Endothelial cell of umbilical vein (primary cell): ENCODE data around the gene SAP130. TPM values are rescaled to one million over a fixed set of nuclear protein-coding genes. Genes with fewer than 3 reads are reported as not detected.

Source experiments
- BruUV-seq: library from RNA; stranded (reverse); fragments of 400-500 nt; replicated peaks from 2 replicates; lab custom pipeline; 2021; lab: Mats Ljungman, UMichigan
- CTCF ChIA-PET: fragments of 300-600, 350-600 bp; sonication (Branson Sonifier 250); formaldehyde crosslinking; loops from one replicate; lab custom pipeline; 2021; ENCODE audit warnings: antibody characterized with exemption, inconsistent platforms; lab: Charles Lee
- POLR2A ChIA-PET: fragments of 300-600, 350-600 bp; sonication (Branson Sonifier 250); formaldehyde crosslinking; loops from one replicate; lab custom pipeline; 2021; ENCODE audit warnings: antibody characterized with exemption, inconsistent platforms; lab: Charles Lee
- DNase-seq: peaks from one replicate; pipeline ENCODE4 v3.0.0-alpha.2; 2011; ENCODE audit warnings: low read depth, low spot score
- FAIRE-seq: peaks from 2 replicates; lab custom pipeline; 2011; peaks lifted over from hg19 to GRCh38; lab: Jason Lieb, UNC
- H2AFZ ChIP-seq: 2 replicates; pipeline ENCODE4 v1.6.0; 2012; ENCODE audit warnings: low read depth, low read length, control low read depth, inconsistent platforms
- H3K27ac ChIP-seq: 2 replicates; pipeline ENCODE4 v1.5.1; 2011; ENCODE audit warnings: low read depth, mild to moderate bottlenecking, control low read depth, low read length, moderate library complexity; ENCODE audit not compliant: insufficient read depth
- H3K27me3 ChIP-seq, 2 experiments: 2 replicates each; pipeline versions ENCODE4 v1.6.0 to v1.6.1; 2011; ENCODE audit warnings: low read length in 2 of 2, mixed read lengths in 1 of 2; ENCODE audit not compliant: control insufficient read depth in 2 of 2, insufficient read depth in 2 of 2
- H3K36me3 ChIP-seq, 2 experiments: 2 replicates in 1 of 2; 3 replicates in 1 of 2; pipeline ENCODE4 v1.5.1; 2011; ENCODE audit warnings: low read length in 2 of 2, mild to moderate bottlenecking in 1 of 2, moderate library complexity in 1 of 2; ENCODE audit not compliant: control insufficient read depth in 2 of 2, insufficient read depth in 2 of 2; ENCODE audit errors: extremely low read depth in 1 of 2
- H3K4me1 ChIP-seq: 3 replicates; pipeline ENCODE4 v1.5.1; 2011; ENCODE audit warnings: mild to moderate bottlenecking, low read length; ENCODE audit not compliant: control insufficient read depth, insufficient read depth; ENCODE audit errors: extremely low read depth
- H3K4me2 ChIP-seq: 2 replicates; pipeline ENCODE4 v1.6.1; 2011; ENCODE audit warnings: low read length, control low read depth, mixed read lengths; ENCODE audit not compliant: insufficient read depth
- H3K4me3 ChIP-seq, 3 experiments: fragments of 200-600 bp in 1 of 3; sonication (generic), shearing (Covaris generic) in 1 of 3; replicated peaks in 1 of 3; 2 replicates each; pipeline ENCODE4 v1.5.1; 2011 to 2016; ENCODE audit warnings: control low read depth in 3 of 3, low read length in 3 of 3, mild to moderate bottlenecking in 2 of 3, inconsistent platforms in 1 of 3, low read depth in 1 of 3, moderate library complexity in 1 of 3; ENCODE audit not compliant: insufficient read depth in 1 of 3
- H3K79me2 ChIP-seq: 2 replicates; pipeline ENCODE4 v1.6.0; 2012; ENCODE audit warnings: low read length, inconsistent platforms; ENCODE audit not compliant: control insufficient read depth, insufficient read depth
- H3K9ac ChIP-seq: replicated peaks from 2 replicates; pipeline ENCODE3; 2011; ENCODE audit warnings: low read length, control low read depth; ENCODE audit not compliant: insufficient read depth; ENCODE audit errors: extremely low read depth
- H3K9me1 ChIP-seq: replicated peaks from 3 replicates; pipeline ENCODE4 v1.6.0; 2011; ENCODE audit warnings: mild to moderate bottlenecking, low read length; ENCODE audit not compliant: control insufficient read depth, insufficient read depth; ENCODE audit errors: extremely low read depth
- H3K9me3 ChIP-seq: replicated peaks from 2 replicates; pipeline ENCODE4 v1.5.1; 2012; ENCODE audit warnings: low read length, inconsistent platforms; ENCODE audit not compliant: control insufficient read depth, insufficient read depth
- H4K20me1 ChIP-seq: replicated peaks from 2 replicates; pipeline ENCODE3; 2011; ENCODE audit warnings: mild to moderate bottlenecking, low read length; ENCODE audit not compliant: control insufficient read depth, insufficient read depth; ENCODE audit errors: extremely low read depth
- CTCF ChIP-seq, 2 donors: IDR thresholded peaks; 1 replicate in 1 of 2; 2 replicates in 1 of 2; pipeline ENCODE4 v1.5.1; 2011; ENCODE audit warnings: low read length in 2 of 2, mild to moderate bottlenecking in 2 of 2, moderate library complexity in 2 of 2, control low read depth in 1 of 2, inconsistent platforms in 1 of 2, low read depth in 1 of 2; ENCODE audit not compliant: insufficient read depth in 1 of 2; ENCODE audit errors: extremely low read depth in 1 of 2
- EZH2 ChIP-seq: IDR thresholded peaks from 2 replicates; pipeline ENCODE4 v1.6.1; 2012; ENCODE audit warnings: borderline replicate concordance, low read depth, mild to moderate bottlenecking, moderate library complexity, low read length, inconsistent platforms; ENCODE audit not compliant: severe bottlenecking
- FOS ChIP-seq: IDR thresholded peaks from 2 replicates; pipeline ENCODE4 v1.6.1; 2011; ENCODE audit warnings: mild to moderate bottlenecking, low read length, moderate library complexity, borderline replicate concordance; ENCODE audit not compliant: insufficient read depth
- GATA2 ChIP-seq: IDR thresholded peaks from 2 replicates; pipeline ENCODE4 v1.7.0; 2011; ENCODE audit warnings: low read depth, mild to moderate bottlenecking, moderate library complexity, mixed read lengths, low read length; ENCODE audit not compliant: insufficient read length, insufficient read depth
- JUN ChIP-seq: IDR thresholded peaks from 2 replicates; pipeline ENCODE4 v1.6.1; 2011; ENCODE audit warnings: borderline replicate concordance, low read depth; ENCODE audit not compliant: insufficient read length, insufficient read depth
- MAX ChIP-seq: IDR thresholded peaks from 2 replicates; pipeline ENCODE4 v1.6.1; 2011; ENCODE audit not compliant: insufficient read depth, insufficient read length
- MYC ChIP-seq: IDR thresholded peaks from one replicate; pipeline ENCODE4 v1.6.1; 2011; ENCODE audit warnings: mild to moderate bottlenecking, low read depth, low read length
- POLR2A ChIP-seq: IDR thresholded peaks from 2 replicates; pipeline ENCODE4 v1.6.1; 2012; ENCODE audit warnings: low read depth, mild to moderate bottlenecking, control low read depth, low read length
- POLR2AphosphoS5 ChIP-seq: IDR thresholded peaks from 2 replicates; pipeline ENCODE4 v1.6.1; 2012; ENCODE audit warnings: low read depth, mild to moderate bottlenecking, control low read depth, low read length, moderate library complexity; ENCODE audit not compliant: insufficient read depth
- dilution Hi-C: fragments of 300-500 bp; cut with MboI; formaldehyde crosslinking; loops from one replicate; pipeline ENCODE4 v1.15.0; 2019; ENCODE audit warnings: low sequenced_read_pairs; ENCODE audit not compliant: extremely low pct_ligation_motif_present
- intact Hi-C: fragments of 100-400 bp; cut with micrococcal nuclease; formaldehyde crosslinking; loops from one replicate; pipeline ENCODE4 v1.10.0; 2022
- polyA plus RNA-seq, 4 experiments: library from polyadenylated mRNA; depleted of rRNA in 3 of 4; stranded (reverse) in 3 of 4; unstranded in 1 of 4; fragments of >200 nt; gene quantifications; 2 replicates each; pipeline versions ENCODE4 v1.2.1 to v1.2.3, GENCODE V29; 2011 to 2012; ENCODE audit warnings: missing spikeins in 1 of 4
- total RNA-seq: library from RNA; stranded (reverse); gene quantifications from 2 replicates; pipeline ENCODE4 v1.2.3, GENCODE V29; 2021

Gene SAP130
- total and polyA plus RNA-seq, 2 donors (not counting 3 experiments of a cell fraction or from before 2014, with no cell fraction given): 26.8 to 34.3 TPM

- H3K27me3 ChIP-seq: no peaks in the 10 kb centered on the region
- no peak overlapping the region for H2AFZ ChIP-seq
- no peaks in the 10 kb centered on the region for H3K4me1 ChIP-seq
- no peak overlapping the region for H3K27ac ChIP-seq
- BruUV-seq: no TSS peak
- H3K79me2 ChIP-seq: no peaks in the 10 kb centered on the region
- H3K4me2 ChIP-seq: no peak overlapping the region
- no peaks in the 10 kb centered on the region for H3K9me3 ChIP-seq
- dilution Hi-C loops (no loop called here), intact Hi-C loops (no loop called here)
- ChIA-PET POLR2A (no interaction called here), CTCF (no interaction called here)
- DNase-seq (no peak), FAIRE-seq (no peak)
- peaks cover 2% of the 10 kb centered on the region for H3K9me1 ChIP-seq
- no peak for TF ChIP-seq CTCF (IDR thresholded peaks at IDR 0.05; ENCODE audit: extremely low read depth in 1 of 2, insufficient read depth in 1 of 2, low read depth in 1 of 2, low read length in 2 of 2)
- no peak for TF ChIP-seq FOS
- TF ChIP-seq GATA2: no peak
- no peak for TF ChIP-seq POLR2AphosphoS5
- TF ChIP-seq JUN: no peak
- TF ChIP-seq EZH2: no peak
- TF ChIP-seq MAX: no peak
- no peak for TF ChIP-seq POLR2A
- no peak for TF ChIP-seq MYC
- H4K20me1 ChIP-seq: no peaks in the 10 kb centered on the region
- H3K36me3 ChIP-seq: peaks cover 10 to 16% of the 10 kb centered on the region in 2 experiments
- no peak overlapping the region for H3K9ac ChIP-seq
- no peak overlapping the region for H3K4me3 ChIP-seq
Observed at GRCh38 chr2:127954857-127955256, 73.0 kb downstream of the SAP130 start.
